Measurements from ENCODE around the gene NACC1.

DNA sequence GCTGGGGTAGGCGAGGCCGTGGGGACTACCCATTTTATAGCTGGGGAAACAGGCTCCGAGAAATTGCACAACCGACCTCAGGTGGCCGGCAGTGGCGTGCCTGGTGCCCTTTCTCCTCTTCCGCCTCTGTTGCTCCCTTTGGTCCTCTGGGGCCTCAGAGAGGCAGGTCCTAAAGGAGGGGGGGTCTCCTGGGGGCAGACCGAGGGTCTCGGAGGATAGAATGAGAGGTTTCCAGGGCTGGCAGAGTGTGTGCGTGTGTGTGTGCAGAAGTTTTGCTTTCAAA is 20.8 kb downstream of the NACC1 start:
- TF ChIP-seq SUZ12 (IDR thresholded peaks at IDR 0.05) (no peak), TARDBP (IDR thresholded peaks at IDR 0.05) (no peak), SP1 (IDR thresholded peaks at IDR 0.05) (no peak), ARNT (IDR thresholded peaks at IDR 0.05) (no peak), FOXK2 (IDR thresholded peaks at IDR 0.05) (no peak), FOXA1 (IDR thresholded peaks at IDR 0.05) (no peak), BHLHE40 (IDR thresholded peaks at IDR 0.05; ENCODE audit: borderline replicate concordance) (no peak), ZNF384 (IDR thresholded peaks at IDR 0.05) (no peak)

Data from HEK293T (cell line).